Measurements from ENCODE around the gene SYT8. TPM values are rescaled to one million over a fixed set of nuclear protein-coding genes. Genes with fewer than 3 reads are reported as not detected.

The SYT8 gene
- polyA plus RNA-seq, 1 of the 3 experiments (the other 2 are of a cell fraction): not detected

GRCh38 chr11:1846453-1846932 is 11.7 kb downstream of the SYT8 start:
- Histone ChIP-seq H3K27ac (ENCODE audit: low read depth in 2 of 2, low read length in 1 of 2) (no peak overlapping the region), H3K79me2 (ENCODE audit: insufficient read depth) (no peaks in the 10 kb centered on the region), H2AFZ (ENCODE audit: low read depth) (no peak overlapping the region), H3K4me3 (ENCODE audit: low read depth in 2 of 2, low read length in 1 of 2) (no peak overlapping the region), H3K27me3 (ENCODE audit: insufficient read depth) (no peaks in the 10 kb centered on the region), H3F3A (replicated peaks; ENCODE audit: insufficient read depth) (no peaks in the 10 kb centered on the region), H3K9me2 (no peaks in the 10 kb centered on the region), H3K9me3 (no peaks in the 10 kb centered on the region), H3K36me3 (replicated peaks in 1 of 2; ENCODE audit: control insufficient read depth in 1 of 2, insufficient read depth in 2 of 2, low read length in 1 of 2) (no peaks in the 10 kb centered on the region), H4K20me1 (ENCODE audit: insufficient read depth) (no peaks in the 10 kb centered on the region), H3K4me1 (ENCODE audit: control insufficient read depth in 1 of 2, insufficient read depth in 2 of 2, low read depth in 1 of 2, low read length in 1 of 2) (peaks cover 0 to 2% of the 10 kb centered on the region in 2 experiments; a peak in 1 of 4 replicates), H3K9ac (no peak overlapping the region), H3K4me2 (no peak overlapping the region)
- ChIA-PET POLR2A (no interaction called here), CTCF (interaction anchor here (1.1 to 4.6 kb wide), 12 partner anchors 8 to 310 kb away, joined by 4 to 29 read pairs (median 10); partner anchors contain the start of gene TNNI2)
- WGBS (ENCODE audit: low lambda C conversion rate): 73% methylated on average over 7 of the region's 9 CpGs
- TF ChIP-seq ZBTB33 (IDR thresholded peaks at IDR 0.05; ENCODE audit: borderline replicate concordance, low read depth) (no peak), NRF1 (IDR thresholded peaks at IDR 0.05; ENCODE audit: low read depth, low read length) (no peak), MEF2A (IDR thresholded peaks at IDR 0.05; ENCODE audit: borderline replicate concordance, low read depth) (no peak), USF2 (IDR thresholded peaks at IDR 0.05; ENCODE audit: borderline replicate concordance, low read depth, low read length) (no peak), GABPA (IDR thresholded peaks at IDR 0.05; ENCODE audit: low read depth) (no peak), FOXM1 (IDR thresholded peaks at IDR 0.05; ENCODE audit: low read depth) (no peak), MAX (IDR thresholded peaks at IDR 0.05; ENCODE audit: low read depth) (no peak), TCF12 (IDR thresholded peaks at IDR 0.05) (no peak), PBX3 (IDR thresholded peaks at IDR 0.05) (no peak), CHD2 (IDR thresholded peaks at IDR 0.05; ENCODE audit: low read length, partially characterized antibody) (no peak)
- no peak for DNase-seq

GRCh38 chr11:1847006-1847735 is 12.4 kb downstream of the SYT8 start:
- no peak overlapping the region for H2AFZ ChIP-seq (ENCODE audit: low read depth)
- no peaks in the 10 kb centered on the region for H3K27me3 ChIP-seq (ENCODE audit: insufficient read depth)
- no peak overlapping the region for H3K4me3 ChIP-seq (ENCODE audit: low read depth in 2 of 2, low read length in 1 of 2)
- H3K4me2 ChIP-seq: no peak overlapping the region
- peaks cover 0 to 2% of the 10 kb centered on the region in 2 experiments; a peak in 1 of 4 replicates for H3K4me1 ChIP-seq (ENCODE audit: control insufficient read depth in 1 of 2, insufficient read depth in 2 of 2, low read depth in 1 of 2, low read length in 1 of 2)
- POLR2A ChIA-PET: interaction anchor here (1.3 kb wide), 1 partner anchor 13 kb away, joined by 3 read pairs; the partner anchor contains the start of gene SYT8
- H3F3A ChIP-seq (replicated peaks; ENCODE audit: insufficient read depth): no peaks in the 10 kb centered on the region
- no peak overlapping the region for H3K27ac ChIP-seq (ENCODE audit: low read depth in 2 of 2, low read length in 1 of 2)
- 85% methylated on average over 33 of the region's 34 CpGs for WGBS (ENCODE audit: low lambda C conversion rate)
- TF ChIP-seq CTCF (IDR thresholded peaks at IDR 0.05) (no peak), REST (IDR thresholded peaks at IDR 0.05; ENCODE audit: low read depth, low read length) (no peak), GATA2 (CRISPR knock-in tag; IDR thresholded peaks at IDR 0.05) (no peak), GABPA (IDR thresholded peaks at IDR 0.05; ENCODE audit: low read depth) (no peak), RAD21 (IDR thresholded peaks at IDR 0.05; ENCODE audit: low read length) (no peak)
- DNase-seq: no peak
- no peaks in the 10 kb centered on the region for H3K9me2 ChIP-seq
- no peak overlapping the region for H3K9ac ChIP-seq
- no peaks in the 10 kb centered on the region for H3K79me2 ChIP-seq (ENCODE audit: insufficient read depth)
- H3K9me3 ChIP-seq: no peaks in the 10 kb centered on the region
- no peaks in the 10 kb centered on the region for H3K36me3 ChIP-seq (replicated peaks in 1 of 2; ENCODE audit: control insufficient read depth in 1 of 2, insufficient read depth in 2 of 2, low read length in 1 of 2)
- no peaks in the 10 kb centered on the region for H4K20me1 ChIP-seq (ENCODE audit: insufficient read depth)
- CTCF ChIA-PET: interaction anchor here (0.7 to 4.6 kb wide), 14 partner anchors 8 to 310 kb away, joined by 3 to 29 read pairs (median 10); partner anchors contain the start of genes SYT8 and TNNI2
